ENCODE data around the gene KCTD4.

The KCTD4 gene

GRCh38 chr13:45225370-45225769 lies 24.5 kb upstream of the KCTD4 start:
- no peak overlapping the region for H3K27ac ChIP-seq
- TF ChIP-seq CTCF (IDR thresholded peaks at IDR 0.05) (no peak), ZFX (IDR thresholded peaks at IDR 0.05; ENCODE audit: borderline replicate concordance) (no peak)

- no peak overlapping the region for H3K27ac ChIP-seq
- no peak for TF ChIP-seq ZFX (IDR thresholded peaks at IDR 0.05; ENCODE audit: borderline replicate concordance)
- TF ChIP-seq CTCF (IDR thresholded peaks at IDR 0.05) = no peak
These were observed 23.3 kb upstream of the KCTD4 start for GRCh38 chr13:45224176-45224575.

DNA sequence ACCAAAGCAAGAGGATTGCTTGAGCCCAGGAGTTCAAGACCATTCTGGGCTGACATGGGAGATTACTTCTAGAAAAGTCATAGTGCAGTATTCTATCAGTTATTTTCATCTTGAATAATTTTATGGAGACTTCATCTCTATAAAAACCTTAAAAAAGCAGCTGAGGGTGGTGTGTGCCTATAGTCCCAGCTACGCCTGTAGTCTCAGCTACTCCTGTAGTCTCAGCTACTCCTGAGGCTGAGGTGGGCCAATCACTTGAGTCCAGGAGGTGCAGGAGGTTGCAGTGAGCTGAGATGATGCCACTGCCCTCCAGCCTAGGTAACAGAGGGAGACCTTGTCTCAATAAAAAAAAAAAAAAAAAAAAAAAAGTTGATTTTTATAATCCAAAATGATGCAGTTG lies 22.1 kb upstream of the KCTD4 start:
- no peak for TF ChIP-seq ZFX (IDR thresholded peaks at IDR 0.05; ENCODE audit: borderline replicate concordance)
- no peak for TF ChIP-seq CTCF (IDR thresholded peaks at IDR 0.05)
- H3K27ac ChIP-seq = no peak overlapping the region

GRCh38 chr13:45222516-45222915 lies 21.7 kb upstream of the KCTD4 start:
- TF ChIP-seq CTCF (IDR thresholded peaks at IDR 0.05) = no peak
- no peak overlapping the region for H3K27ac ChIP-seq

DNA sequence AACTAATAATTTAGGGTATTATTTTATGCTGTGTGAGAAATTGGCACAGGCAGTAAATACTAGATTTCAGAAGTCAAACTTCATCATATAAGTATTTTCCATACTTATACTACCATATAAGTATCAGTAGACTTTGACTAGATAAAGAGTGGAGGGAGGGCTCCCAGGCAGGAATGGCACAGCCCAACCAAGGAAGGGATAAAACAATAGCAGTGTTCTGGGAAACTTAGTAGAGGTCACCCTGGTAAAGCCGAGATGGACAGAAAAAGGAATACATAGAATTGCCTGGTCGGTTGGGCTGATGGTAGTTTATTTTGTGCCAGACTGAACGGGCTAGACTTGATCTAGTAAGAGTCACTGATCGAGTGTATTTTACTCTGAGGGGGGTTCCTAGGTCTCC lies 19.6 kb upstream of the KCTD4 start:
- H3K27ac ChIP-seq = no peak overlapping the region
- no peak for TF ChIP-seq ZFX (IDR thresholded peaks at IDR 0.05; ENCODE audit: borderline replicate concordance)
- TF ChIP-seq CTCF (IDR thresholded peaks at IDR 0.05) = no peak

DNA sequence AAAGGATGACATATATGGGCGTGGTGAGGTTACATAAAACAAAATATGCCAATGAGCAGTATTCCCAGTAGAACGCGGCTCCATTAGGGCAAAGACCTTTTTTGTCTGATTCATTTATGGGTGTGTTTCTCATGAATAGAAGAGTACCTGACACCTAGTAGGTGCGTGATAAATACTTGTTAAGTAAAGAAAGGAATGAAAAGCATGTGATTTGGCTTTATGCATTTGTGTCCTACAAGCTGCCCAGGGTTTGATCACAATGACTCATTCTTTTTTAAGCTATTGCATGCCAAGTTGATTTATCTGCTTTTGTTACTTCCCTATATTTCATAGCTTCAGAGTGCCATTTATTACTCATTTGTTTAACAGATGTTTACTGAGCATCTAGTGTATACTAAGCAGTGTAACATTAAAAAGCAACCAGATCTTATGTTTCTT lies 19.1 kb upstream of the KCTD4 start:
- TF ChIP-seq CTCF (IDR thresholded peaks at IDR 0.05) (no peak), ZFX (IDR thresholded peaks at IDR 0.05; ENCODE audit: borderline replicate concordance) (no peak)
- H3K27ac ChIP-seq = no peak overlapping the region

GRCh38 chr13:45219123-45219891 lies 18.5 kb upstream of the KCTD4 start:
- TF ChIP-seq CTCF (IDR thresholded peaks at IDR 0.05) = no peak
- no peak for TF ChIP-seq ZFX (IDR thresholded peaks at IDR 0.05; ENCODE audit: borderline replicate concordance)
- no peak overlapping the region for H3K27ac ChIP-seq
